Gastroesophageal sphincter (tissue), 3 donors: ENCODE data around the gene PLCH2.

Experiments used
- EP300 ChIP-seq: sonication (generic); formaldehyde crosslinking; IDR thresholded peaks from one replicate; pipeline ENCODE4 v1.6.1; 2017; ENCODE audit warnings: antibody characterized with exemption, mild to moderate bottlenecking
- POLR2A ChIP-seq, 2 donors: fragments of 450-650 bp; IDR thresholded peaks; one replicate each; pipeline ENCODE4 v1.6.1; 2017; ENCODE audit warnings: antibody characterized with exemption in 2 of 2, mild to moderate bottlenecking in 2 of 2, moderate library complexity in 1 of 2
- POLR2AphosphoS5 ChIP-seq: sonication (generic); formaldehyde crosslinking; IDR thresholded peaks from one replicate; pipeline ENCODE4 v1.6.1; 2017; ENCODE audit warnings: antibody characterized with exemption
- TF ChIP-seq, protein P1 (sequence below), 4 experiments: fragments of 200-600 bp in 2 of 4; fragments of 450-650 bp in 2 of 4; sonication (generic) in 1 of 4; IDR thresholded peaks; one replicate each; pipeline ENCODE4 v1.5.1; 2017 to 2019; ENCODE audit warnings: antibody characterized with exemption in 4 of 4, mild to moderate bottlenecking in 2 of 4, moderate library complexity in 2 of 4

DNA sequence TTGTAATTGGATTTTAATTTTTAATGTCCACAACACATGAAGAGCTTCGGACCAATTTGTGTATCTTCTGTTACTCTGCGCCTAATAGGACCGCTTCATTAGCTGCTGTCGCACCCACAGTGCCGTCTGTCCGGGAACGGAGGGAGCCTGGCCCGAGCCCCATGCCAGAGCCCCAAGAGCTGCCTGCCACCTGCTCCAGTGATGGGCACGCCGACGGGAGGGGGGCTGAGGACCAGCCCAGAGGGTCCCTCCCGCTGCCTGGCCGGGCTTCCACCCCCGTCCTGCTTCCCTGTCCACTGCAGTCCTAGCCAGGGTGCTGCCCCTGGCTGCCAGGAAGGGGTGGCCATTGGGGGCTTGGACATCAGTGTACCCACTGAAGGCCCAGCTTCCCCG is 30.3 kb upstream of the PLCH2 start:
- TF ChIP-seq POLR2A (IDR thresholded peaks at IDR 0.05) (no peak), EP300 (no peak), POLR2AphosphoS5 (no peak)
- TF ChIP-seq, protein P1, sequence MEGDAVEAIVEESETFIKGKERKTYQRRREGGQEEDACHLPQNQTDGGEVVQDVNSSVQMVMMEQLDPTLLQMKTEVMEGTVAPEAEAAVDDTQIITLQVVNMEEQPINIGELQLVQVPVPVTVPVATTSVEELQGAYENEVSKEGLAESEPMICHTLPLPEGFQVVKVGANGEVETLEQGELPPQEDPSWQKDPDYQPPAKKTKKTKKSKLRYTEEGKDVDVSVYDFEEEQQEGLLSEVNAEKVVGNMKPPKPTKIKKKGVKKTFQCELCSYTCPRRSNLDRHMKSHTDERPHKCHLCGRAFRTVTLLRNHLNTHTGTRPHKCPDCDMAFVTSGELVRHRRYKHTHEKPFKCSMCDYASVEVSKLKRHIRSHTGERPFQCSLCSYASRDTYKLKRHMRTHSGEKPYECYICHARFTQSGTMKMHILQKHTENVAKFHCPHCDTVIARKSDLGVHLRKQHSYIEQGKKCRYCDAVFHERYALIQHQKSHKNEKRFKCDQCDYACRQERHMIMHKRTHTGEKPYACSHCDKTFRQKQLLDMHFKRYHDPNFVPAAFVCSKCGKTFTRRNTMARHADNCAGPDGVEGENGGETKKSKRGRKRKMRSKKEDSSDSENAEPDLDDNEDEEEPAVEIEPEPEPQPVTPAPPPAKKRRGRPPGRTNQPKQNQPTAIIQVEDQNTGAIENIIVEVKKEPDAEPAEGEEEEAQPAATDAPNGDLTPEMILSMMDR (IDR thresholded peaks at IDR 0.05), result no peak
